Ascending aorta (tissue), 2 donors: ENCODE measurements around the gene CMIP. TPM values are rescaled to one million over a fixed set of nuclear protein-coding genes. Genes with fewer than 3 reads are reported as not detected.

ENCODE experiments used
- DNase-seq, 2 donors: peaks; one replicate each; pipeline ENCODE4 v3.0.0-alpha.2; 2019; ENCODE audit warnings: low spot score in 2 of 2
- H3K27ac ChIP-seq, 2 donors: fragments of 200-600 bp; sonication (generic); one replicate each; pipeline ENCODE4 v1.5.1; 2016 to 2017; ENCODE audit warnings: mild to moderate bottlenecking in 1 of 2
- H3K27me3 ChIP-seq: fragments of 200-600 bp; sonication (generic); one replicate; pipeline ENCODE4 v1.5.1; 2017
- H3K36me3 ChIP-seq, 2 donors: fragments of 200-600 bp; sonication (generic); one replicate each; pipeline ENCODE4 v1.5.1; 2016
- H3K4me1 ChIP-seq, 2 donors: fragments of 200-600 bp; sonication (generic); one replicate each; pipeline ENCODE4 v1.5.1; 2016 to 2017; ENCODE audit warnings: mild to moderate bottlenecking in 1 of 2
- H3K4me3 ChIP-seq, 2 donors: fragments of 200-600 bp; sonication (generic); one replicate each; pipeline ENCODE4 v1.5.1; 2016 to 2017; ENCODE audit warnings: mild to moderate bottlenecking in 1 of 2
- H3K9me3 ChIP-seq, 2 donors: fragments of 200-600 bp; sonication (generic); one replicate each; pipeline ENCODE4 v1.5.1; 2016
- CTCF ChIP-seq, 3 experiments: fragments of 200-600 bp in 2 of 3; fragments of 450-650 bp in 1 of 3; sonication (generic) in 2 of 3; IDR thresholded peaks; one replicate each; pipeline ENCODE4 v1.5.1; 2016 to 2019; ENCODE audit warnings: antibody characterized with exemption in 3 of 3, mild to moderate bottlenecking in 1 of 3, moderate library complexity in 1 of 3
- intact Hi-C: fragments of 100-400 bp; cut with DNase I; formaldehyde crosslinking; loops from one replicate; pipeline ENCODE4 v1.15.1; 2023
- total RNA-seq: library from RNA; depleted of rRNA; stranded (reverse); fragments of >200 nt; gene quantifications from one replicate; pipeline ENCODE4 v1.1.0, GENCODE V29; 2016

Gene CMIP
- total RNA-seq, 1 donor from 2014 or later, result 110 TPM

- TF ChIP-seq CTCF (IDR thresholded peaks at IDR 0.05), result no peak
- Histone ChIP-seq H3K27ac (no peak overlapping the region), H3K4me1 (no peaks in the 10 kb centered on the region), H3K9me3 (no peaks in the 10 kb centered on the region), H3K36me3 (no peaks in the 10 kb centered on the region), H3K4me3 (no peak overlapping the region), H3K27me3 (no peaks in the 10 kb centered on the region)
- intact Hi-C loops, result no loop called here
- no peak for DNase-seq
Measured at GRCh38 chr16:81435103-81435502, 9.5 kb upstream of the CMIP start.

DNA sequence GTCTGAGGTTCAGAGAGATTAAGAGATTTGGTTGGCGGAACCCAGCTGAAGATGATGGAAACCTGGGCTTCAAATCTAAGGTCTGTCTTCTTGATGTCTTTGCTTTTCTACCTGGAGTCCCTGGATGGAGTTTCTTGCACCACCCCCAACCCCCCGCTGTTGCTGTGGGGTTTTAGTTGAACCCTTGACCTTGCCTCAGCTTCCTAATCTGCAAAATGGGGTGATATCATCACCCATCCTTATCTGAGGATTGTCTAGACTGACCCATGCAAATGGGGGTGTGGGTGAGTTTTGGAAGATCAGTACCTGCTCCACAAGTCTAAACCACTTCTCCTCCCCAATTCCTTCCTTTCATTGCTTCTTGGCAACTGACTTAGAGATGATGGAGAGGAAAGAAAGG, 9.0 kb upstream of the CMIP start:
- no peak for DNase-seq
- no peaks in the 10 kb centered on the region for H3K9me3 ChIP-seq
- no peak overlapping the region for H3K27ac ChIP-seq
- no peak overlapping the region for H3K4me3 ChIP-seq
- no peaks in the 10 kb centered on the region for H3K4me1 ChIP-seq
- no peaks in the 10 kb centered on the region for H3K27me3 ChIP-seq
- intact Hi-C loops, result no loop called here
- H3K36me3 ChIP-seq, result no peaks in the 10 kb centered on the region
- TF ChIP-seq CTCF (IDR thresholded peaks at IDR 0.05), result no peak

GRCh38 chr16:81436386-81436785, 8.2 kb upstream of the CMIP start:
- no peak for TF ChIP-seq CTCF (IDR thresholded peaks at IDR 0.05)
- intact Hi-C loops, result no loop called here
- Histone ChIP-seq H3K27ac (no peak overlapping the region), H3K9me3 (no peaks in the 10 kb centered on the region), H3K27me3 (no peaks in the 10 kb centered on the region), H3K4me3 (no peak overlapping the region), H3K4me1 (no peaks in the 10 kb centered on the region), H3K36me3 (no peaks in the 10 kb centered on the region)
- DNase-seq, result no peak

DNA sequence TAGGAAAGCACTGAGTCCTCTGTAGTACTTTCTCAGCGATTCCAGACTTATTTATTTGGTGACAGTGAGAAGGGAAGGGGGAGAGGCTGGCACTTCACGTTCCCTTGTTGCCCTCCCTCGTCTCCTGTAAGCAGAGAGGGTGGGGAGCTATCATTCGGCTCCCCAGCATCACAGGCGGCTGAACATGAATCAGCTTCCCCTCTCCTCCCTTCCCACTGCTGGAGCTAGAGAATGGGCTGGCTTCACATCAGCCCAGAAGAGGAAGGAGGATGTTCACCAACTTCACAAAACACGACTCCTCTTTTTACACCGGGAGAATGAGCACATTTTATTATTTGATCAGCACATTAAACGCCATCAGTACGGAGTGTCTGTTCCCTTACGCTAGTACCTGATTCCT, 6.7 kb upstream of the CMIP start:
- no peaks in the 10 kb centered on the region for H3K27me3 ChIP-seq
- TF ChIP-seq CTCF (IDR thresholded peaks at IDR 0.05), result no peak
- H3K27ac ChIP-seq, result no peak overlapping the region
- no peak for DNase-seq
- no peaks in the 10 kb centered on the region for H3K4me1 ChIP-seq
- H3K4me3 ChIP-seq, result no peak overlapping the region
- no peaks in the 10 kb centered on the region for H3K9me3 ChIP-seq
- intact Hi-C loops, result no loop called here
- H3K36me3 ChIP-seq, result no peaks in the 10 kb centered on the region

DNA sequence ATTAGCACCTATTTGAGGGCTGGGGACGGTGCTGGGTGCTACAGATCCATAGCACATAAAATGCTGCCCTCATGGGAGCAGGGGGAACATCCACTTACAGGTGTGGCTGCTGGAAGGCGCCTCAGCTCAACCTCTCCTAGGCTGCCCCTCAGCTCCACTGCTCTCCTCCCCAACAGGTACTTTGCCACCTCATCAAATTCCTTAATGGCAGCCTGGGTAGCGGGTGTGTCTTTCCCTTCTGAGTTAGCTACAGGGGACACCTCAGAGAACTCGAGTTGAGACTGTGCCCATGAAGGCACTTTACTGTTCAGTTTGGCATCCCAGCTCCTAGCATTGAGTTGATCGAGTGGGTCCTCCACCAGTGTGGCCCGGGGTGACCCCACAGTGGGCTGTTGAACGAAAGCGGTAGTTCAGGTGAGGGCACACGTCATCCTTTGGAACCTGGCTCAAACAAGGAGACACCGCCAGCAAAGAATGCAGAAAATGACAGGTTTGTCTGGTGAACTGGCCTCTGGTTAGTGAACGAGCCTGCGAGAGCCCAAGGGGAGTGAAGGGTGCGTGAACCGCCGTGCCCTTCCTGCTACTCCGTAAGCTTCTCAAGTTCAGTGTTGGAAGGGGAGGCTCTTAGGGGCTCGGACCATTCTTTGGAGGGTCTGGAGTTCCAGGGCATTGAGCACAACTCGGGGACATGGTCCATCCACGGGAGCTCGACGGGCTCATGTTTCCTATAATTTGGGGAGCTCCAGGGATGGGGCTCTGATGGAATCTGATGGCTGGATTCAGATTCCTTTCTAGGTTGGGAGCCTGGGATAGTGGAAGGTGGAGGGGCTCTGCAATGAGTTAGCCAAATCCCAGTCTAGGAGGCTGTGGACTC, 3.5 kb upstream of the CMIP start:
- TF ChIP-seq CTCF (IDR thresholded peaks at IDR 0.05), result no peak
- peaks cover 0 to 2% of the 10 kb centered on the region in 2 donors for H3K4me1 ChIP-seq
- H3K27ac ChIP-seq, result no peak overlapping the region
- no peaks in the 10 kb centered on the region for H3K27me3 ChIP-seq
- no peak overlapping the region for H3K4me3 ChIP-seq
- H3K36me3 ChIP-seq, result no peaks in the 10 kb centered on the region
- H3K9me3 ChIP-seq, result no peaks in the 10 kb centered on the region
- intact Hi-C loops, result loop anchor here (5.0 to 10.0 kb wide), 6 partner anchors 46 to 506 kb away; partner anchors contain the start of genes C16orf46, CENPN, CMC2 and GAN
- no peak for DNase-seq
